Hepatocyte (in vitro differentiated cells): ENCODE results near the gene DNAAF3. TPM values are rescaled to one million over a fixed set of nuclear protein-coding genes. Genes with fewer than 3 reads are reported as not detected.

Experiments used
- DNase-seq: peaks from one replicate; pipeline ENCODE4 v3.0.0-alpha.2; 2016; ENCODE audit warnings: low spot score
- H2AFZ ChIP-seq: fragments of 200-600 bp; sonication (generic); 2 replicates; pipeline ENCODE4 v1.6.0; 2016; ENCODE audit warnings: antibody characterized with exemption, mild to moderate bottlenecking
- H3K27ac ChIP-seq: fragments of 200-600 bp; sonication (generic); 2 replicates; pipeline ENCODE4 v1.5.1; 2016; ENCODE audit warnings: mild to moderate bottlenecking
- H3K27me3 ChIP-seq: fragments of 200-600 bp; sonication (generic); 2 replicates; pipeline ENCODE4 v1.6.1; 2016
- H3K36me3 ChIP-seq: fragments of 200-600 bp; sonication (generic); replicated peaks from 2 replicates; pipeline ENCODE4 v1.5.1; 2016; ENCODE audit warnings: low read depth; ENCODE audit not compliant: insufficient read depth
- H3K4me1 ChIP-seq: fragments of 200-600 bp; sonication (generic); 2 replicates; pipeline ENCODE4 v1.5.1; 2016; ENCODE audit warnings: mild to moderate bottlenecking, moderate library complexity; ENCODE audit not compliant: insufficient read depth
- H3K4me2 ChIP-seq: fragments of 200-600 bp; sonication (generic); 2 replicates; pipeline ENCODE4 v1.6.0; 2016
- H3K4me3 ChIP-seq: fragments of 200-600 bp; sonication (generic); 2 replicates; pipeline ENCODE4 v1.5.1; 2016; ENCODE audit warnings: mild to moderate bottlenecking
- H3K79me2 ChIP-seq: fragments of 200-600 bp; sonication (generic); 2 replicates; pipeline ENCODE4 v1.6.0; 2017; ENCODE audit warnings: mild to moderate bottlenecking
- H3K9me2 ChIP-seq: fragments of 200-600 bp; sonication (generic); replicated peaks from 2 replicates; pipeline ENCODE4 v1.6.0; 2017; ENCODE audit warnings: mild to moderate bottlenecking; ENCODE audit not compliant: insufficient read depth
- H3K9me3 ChIP-seq: fragments of 200-600 bp; sonication (generic); 2 replicates; pipeline ENCODE4 v1.5.1; 2016; ENCODE audit warnings: low read depth, mild to moderate bottlenecking
- H4K20me1 ChIP-seq: fragments of 200-600 bp; sonication (generic); 2 replicates; pipeline ENCODE4 v1.6.0; 2016; ENCODE audit warnings: mild to moderate bottlenecking; ENCODE audit not compliant: insufficient read depth, poor library complexity, severe bottlenecking
- CTCF ChIP-seq: fragments of 200-600 bp; sonication (generic); IDR thresholded peaks from 2 replicates; pipeline ENCODE4 v1.5.1; 2016; ENCODE audit warnings: antibody characterized with exemption, mild to moderate bottlenecking; ENCODE audit not compliant: poor library complexity
- EZH2 ChIP-seq: fragments of 200-600 bp; sonication (generic); IDR thresholded peaks from 2 replicates; pipeline ENCODE4 v1.6.1; 2016; ENCODE audit warnings: antibody characterized with exemption, mild to moderate bottlenecking, borderline replicate concordance
- EZH2phosphoT487 ChIP-seq: fragments of 200-600 bp; sonication (generic); IDR thresholded peaks from one replicate; pipeline ENCODE4 v1.6.1; 2018; ENCODE audit warnings: antibody characterized with exemption, mild to moderate bottlenecking, low read depth, moderate library complexity; ENCODE audit not compliant: unreplicated experiment, severe bottlenecking
- WGBS: methylation state at CpG from one replicate; pipeline ENCODE4 v1.1.6; 2016; ENCODE audit warnings: low lambda C conversion rate; ENCODE audit errors: missing lambda C conversion rate; 5-methylcytosine and 5-hydroxymethylcytosine counted together
- polyA plus RNA-seq: library from polyadenylated mRNA; unstranded; fragments of >200 nt; fragmentation: Nextera tagmentation; extraction: Ambion mirVana; gene quantifications from 2 replicates; pipeline ENCODE4 v1.2.1, GENCODE V29; 2016
- total RNA-seq: library from RNA; depleted of rRNA; stranded (reverse); fragments of >200 nt; gene quantifications from 2 replicates; pipeline ENCODE4 v1.2.3, GENCODE V29; 2014

Gene DNAAF3
- total and polyA plus RNA-seq, 2 experiments from 2014 or later = 0.17 to 4.9 TPM

- H3K36me3 ChIP-seq = no peaks in the 10 kb centered on the region
- 79% methylated on average over 5 of the region's 5 CpGs for whole genome bisulfite sequencing
- no peaks in the 10 kb centered on the region for H3K9me2 ChIP-seq
- H2AFZ ChIP-seq = no peak overlapping the region
- H4K20me1 ChIP-seq = no peaks in the 10 kb centered on the region
- H3K9me3 ChIP-seq = no peaks in the 10 kb centered on the region
- no peak for TF ChIP-seq EZH2
- no peak for TF ChIP-seq CTCF
- TF ChIP-seq EZH2phosphoT487 = no peak
- H3K4me2 ChIP-seq = no peak overlapping the region
- no peak for DNase-seq
- H3K27ac ChIP-seq = no peak overlapping the region
- no peaks in the 10 kb centered on the region for H3K79me2 ChIP-seq
- H3K27me3 ChIP-seq = peaks cover 67% of the 10 kb centered on the region
- H3K4me3 ChIP-seq = no peak overlapping the region
- H3K4me1 ChIP-seq = peaks cover 10% of the 10 kb centered on the region
Observed at GRCh38 chr19:55171440-55171839, 5.0 kb upstream of the DNAAF3 start.

- Histone ChIP-seq H3K9me2 (no peaks in the 10 kb centered on the region), H4K20me1 (no peaks in the 10 kb centered on the region), H2AFZ (no peak overlapping the region), H3K9me3 (no peaks in the 10 kb centered on the region), H3K4me2 (no peak overlapping the region), H3K79me2 (no peaks in the 10 kb centered on the region), H3K27me3 (peaks cover 47% of the 10 kb centered on the region), H3K36me3 (no peaks in the 10 kb centered on the region), H3K27ac (no peak overlapping the region), H3K4me3 (no peak overlapping the region), H3K4me1 (peaks cover 10% of the 10 kb centered on the region)
- 76% methylated on average over 4 of the region's 4 CpGs for WGBS
- TF ChIP-seq EZH2phosphoT487 = no peak
- TF ChIP-seq EZH2 = no peak
- no peak for TF ChIP-seq CTCF
- no peak for DNase-seq
Observed at GRCh38 chr19:55169136-55169535, 2.7 kb upstream of the DNAAF3 start.

GRCh38 chr19:55165952-55166529 lies 372 bp downstream of the DNAAF3 start:
- Histone ChIP-seq H3K9me3 (no peaks in the 10 kb centered on the region), H3K4me2 (peak overlapping the region; percentile 88), H3K36me3 (no peaks in the 10 kb centered on the region), H3K9me2 (no peaks in the 10 kb centered on the region), H2AFZ (peak overlapping the region; percentile 77), H4K20me1 (no peaks in the 10 kb centered on the region), H3K4me1 (peaks cover 3% of the 10 kb centered on the region), H3K27me3 (peaks cover 32% of the 10 kb centered on the region), H3K79me2 (no peaks in the 10 kb centered on the region), H3K4me3 (peak overlapping the region; percentile 7), H3K27ac (no peak overlapping the region)
- DNase-seq = peak; percentile 90
- TF ChIP-seq EZH2phosphoT487 (no peak), EZH2 (no peak), CTCF (peak; percentile 74)
- 4% methylated on average over 28 of the region's 34 CpGs for WGBS
